Measurements from ENCODE around the gene GJC3. TPM values are rescaled to one million over a fixed set of nuclear protein-coding genes. Genes with fewer than 3 reads are reported as not detected.
A peak's percentile ranks its signal among the peaks of the same experiment; 100 is the strongest.
"Not testable (repeated sequence)": the region's sequence is repeated elsewhere in the genome, so short reads cannot be mapped to it uniquely, and the experiment has no call there.

GJC3 gene
- total RNA-seq = not detected

DNA sequence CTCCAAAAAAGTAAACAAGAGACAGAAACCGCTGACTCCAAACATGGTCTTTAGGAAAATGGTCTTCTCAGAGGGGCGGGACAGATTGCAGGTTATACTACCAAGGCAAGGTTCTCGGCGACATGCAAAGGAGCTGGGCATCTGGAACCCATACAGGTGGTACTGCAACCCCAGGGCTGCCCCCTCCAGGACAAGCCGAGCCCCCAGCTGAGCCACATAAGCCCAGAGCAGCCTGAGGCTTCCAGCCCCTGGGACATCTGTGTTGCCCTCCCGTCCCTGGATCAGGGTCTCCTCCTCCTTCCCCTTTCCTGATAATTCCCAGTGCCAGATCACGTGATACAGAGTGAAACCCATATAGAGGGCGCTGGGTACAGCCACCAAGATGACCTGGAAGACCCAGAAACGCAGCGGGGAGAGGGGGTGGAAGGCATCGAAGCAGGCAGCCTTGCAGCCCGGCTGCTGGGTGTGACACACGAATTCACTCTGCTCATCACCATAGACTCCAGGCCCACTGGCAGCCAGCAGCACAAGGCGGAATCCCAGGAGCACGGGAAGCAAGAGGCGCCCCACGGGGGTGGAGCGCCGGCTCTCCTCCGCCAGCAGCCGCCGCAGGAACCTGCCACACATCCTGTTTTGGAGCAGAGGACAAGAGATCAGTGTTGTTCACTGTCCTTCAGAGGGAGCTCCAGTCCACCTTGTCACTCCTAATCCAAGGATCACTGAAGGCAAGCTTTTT is at the start of gene GJC3:
Gene GJC3, minus strand, starts transcription at position 627 of the 736 bp plus-strand sequence. Its CDS starts 0 bp downstream, at position 627.
- H3K4me1 ChIP-seq = peaks cover 0 to 9% (median 5%) of the 10 kb centered on the region in 4 donors
- DNase-seq = peak; percentile 53
- no peaks in the 10 kb centered on the region for H3K9me3 ChIP-seq
- TF ChIP-seq, protein P1, sequence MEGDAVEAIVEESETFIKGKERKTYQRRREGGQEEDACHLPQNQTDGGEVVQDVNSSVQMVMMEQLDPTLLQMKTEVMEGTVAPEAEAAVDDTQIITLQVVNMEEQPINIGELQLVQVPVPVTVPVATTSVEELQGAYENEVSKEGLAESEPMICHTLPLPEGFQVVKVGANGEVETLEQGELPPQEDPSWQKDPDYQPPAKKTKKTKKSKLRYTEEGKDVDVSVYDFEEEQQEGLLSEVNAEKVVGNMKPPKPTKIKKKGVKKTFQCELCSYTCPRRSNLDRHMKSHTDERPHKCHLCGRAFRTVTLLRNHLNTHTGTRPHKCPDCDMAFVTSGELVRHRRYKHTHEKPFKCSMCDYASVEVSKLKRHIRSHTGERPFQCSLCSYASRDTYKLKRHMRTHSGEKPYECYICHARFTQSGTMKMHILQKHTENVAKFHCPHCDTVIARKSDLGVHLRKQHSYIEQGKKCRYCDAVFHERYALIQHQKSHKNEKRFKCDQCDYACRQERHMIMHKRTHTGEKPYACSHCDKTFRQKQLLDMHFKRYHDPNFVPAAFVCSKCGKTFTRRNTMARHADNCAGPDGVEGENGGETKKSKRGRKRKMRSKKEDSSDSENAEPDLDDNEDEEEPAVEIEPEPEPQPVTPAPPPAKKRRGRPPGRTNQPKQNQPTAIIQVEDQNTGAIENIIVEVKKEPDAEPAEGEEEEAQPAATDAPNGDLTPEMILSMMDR (IDR thresholded peaks at IDR 0.05) = peak in 3 of 5 experiments; percentile 10 to 30 (median 14)
- no peak for TF ChIP-seq POLR2A (IDR thresholded peaks at IDR 0.05)
- peak within 1 kb of the TSS in 1 of 4 donors; percentile 2 for H3K27ac ChIP-seq
- H3K27me3 ChIP-seq = peaks cover 43% of the 10 kb centered on the region
- no peaks in the 10 kb centered on the region for H3K36me3 ChIP-seq
- intact Hi-C loops (cut with DNase I; ENCODE audit: low total_unique reads) = no loop called here
- in situ Hi-C loops (cut with MboI; ENCODE audit: low pct_ligation_motif_present in 1 of 4, low pct_unique_long_range_greater_than_20kb in 1 of 4, low sequenced_read_pairs in 3 of 4) = no loop called here
- peak within 1 kb of the TSS in 2 of 4 donors; percentile 25 to 36 for H3K4me3 ChIP-seq
- WGBS, 2 donors (ENCODE audit: low coverage in 1 of 2) = 17% methylated on average over 22 of the region's 22 CpGs; no CpG with 5 or more reads in 1 of the 2 donors

DNA sequence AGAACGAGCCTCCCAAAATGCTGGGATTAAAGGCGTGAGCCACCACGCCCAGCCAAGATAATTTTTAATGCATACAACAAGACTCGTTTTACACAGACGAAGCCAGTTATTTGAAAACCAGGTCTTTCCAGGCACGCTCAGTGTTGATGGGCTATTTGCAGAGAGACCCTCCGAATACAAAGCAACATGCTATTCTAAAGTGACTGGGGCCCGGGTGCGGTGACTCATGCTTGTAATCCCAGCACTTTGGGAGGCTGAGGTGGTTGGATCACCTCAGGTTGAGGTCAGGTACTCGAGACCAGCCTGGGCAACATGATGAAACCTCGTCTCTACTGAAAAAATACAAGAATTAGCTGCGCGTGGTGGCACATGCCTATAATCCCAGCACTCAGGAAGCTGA is 47.2 kb upstream of the GJC3 start:
- H3K36me3 ChIP-seq = no peaks in the 10 kb centered on the region
- intact Hi-C loops (cut with DNase I; ENCODE audit: low total_unique reads) (no loop called here), in situ Hi-C loops (cut with MboI; ENCODE audit: low pct_ligation_motif_present in 1 of 4, low pct_unique_long_range_greater_than_20kb in 1 of 4, low sequenced_read_pairs in 3 of 4) (no loop called here)
- H3K9me3 ChIP-seq = no peaks in the 10 kb centered on the region
- DNase-seq = no peak
- no peak overlapping the region for H3K4me3 ChIP-seq
- no peaks in the 10 kb centered on the region for H3K4me1 ChIP-seq
- H3K27me3 ChIP-seq = no peaks in the 10 kb centered on the region
- TF ChIP-seq, protein P1 (IDR thresholded peaks at IDR 0.05) = no peak
- 67% methylated on average over 13 of the region's 13 CpGs; no CpG with 5 or more reads in 1 of the 2 donors for WGBS, 2 donors (ENCODE audit: low coverage in 1 of 2)
- no peak overlapping the region for H3K27ac ChIP-seq

DNA sequence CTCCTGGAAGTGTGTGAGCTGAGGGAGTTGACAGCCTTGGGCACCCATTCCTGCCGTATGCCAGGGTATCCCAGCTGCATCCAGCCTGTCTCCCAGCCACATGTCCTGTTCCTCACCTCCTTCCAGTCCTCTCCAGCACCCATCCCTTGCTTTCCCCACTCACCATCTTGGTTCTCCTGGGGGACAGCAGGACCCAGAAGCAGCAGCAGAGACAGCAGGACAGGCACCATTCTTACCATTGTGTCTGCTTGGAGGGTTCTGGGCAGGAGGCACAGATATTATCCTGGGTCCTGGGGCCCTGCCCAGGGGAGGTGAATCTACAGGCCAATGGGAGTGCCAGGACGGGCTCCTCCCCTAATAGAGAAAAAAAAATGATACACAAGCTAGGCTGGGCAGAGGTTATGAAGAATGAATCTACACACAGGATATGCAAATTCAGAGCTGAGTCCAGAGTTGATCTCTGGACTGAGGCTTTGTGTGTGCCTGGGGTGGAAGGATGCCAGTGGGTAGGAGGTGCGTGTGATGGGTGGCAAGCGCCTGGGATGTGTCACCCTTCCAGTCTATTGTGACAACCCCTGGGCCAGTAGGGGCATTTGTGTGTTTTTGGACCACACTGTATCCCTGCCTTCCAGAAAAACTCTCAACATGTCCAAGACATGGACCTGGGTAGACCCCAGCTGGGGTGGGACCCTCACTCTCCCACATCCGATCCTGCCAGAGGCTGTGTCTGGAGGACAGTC is 46.5 kb upstream of the GJC3 start, which contains the start of gene AZGP1:
Gene AZGP1, minus strand, starts transcription at position 250 of the 740 bp plus-strand sequence. Its CDS starts 11 bp downstream, at position 239.
- TF ChIP-seq, protein P1 (IDR thresholded peaks at IDR 0.05) = no peak
- Histone ChIP-seq H3K9me3 (no peaks in the 10 kb centered on the region), H3K27me3 (no peaks in the 10 kb centered on the region), H3K36me3 (no peaks in the 10 kb centered on the region), H3K4me3 (no peak within 1 kb of the TSS), H3K4me1 (no peaks in the 10 kb centered on the region), H3K27ac (no peak within 1 kb of the TSS)
- in situ Hi-C loops (cut with MboI; ENCODE audit: low pct_ligation_motif_present in 1 of 4, low pct_unique_long_range_greater_than_20kb in 1 of 4, low sequenced_read_pairs in 3 of 4) (no loop called here), intact Hi-C loops (cut with DNase I; ENCODE audit: low total_unique reads) (no loop called here)
- 51 to 58% methylated on average over 3 to 5 of the region's 5 CpGs for WGBS, 2 donors (ENCODE audit: low coverage in 1 of 2)
- DNase-seq = peak; percentile 41

DNA sequence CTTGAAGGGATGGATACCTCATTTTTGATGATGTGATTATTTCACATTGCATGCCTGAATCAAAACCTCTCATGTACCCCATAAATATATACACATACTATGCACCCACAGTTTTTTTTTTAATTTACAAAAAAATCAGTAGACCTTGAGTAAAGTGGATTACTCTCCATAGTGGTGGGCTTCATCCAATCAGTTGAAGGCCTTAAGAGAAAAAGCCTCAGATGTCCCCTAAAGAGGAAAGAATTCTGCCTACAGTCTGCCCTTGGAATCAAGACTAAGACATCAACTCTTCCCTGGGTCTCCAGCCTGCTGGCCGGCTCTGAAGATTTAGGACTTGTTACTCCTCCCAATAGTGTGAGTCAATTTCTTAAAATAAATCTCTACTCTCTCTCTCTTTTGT is 45.3 kb upstream of the GJC3 start:
- intact Hi-C loops (cut with DNase I; ENCODE audit: low total_unique reads) = no loop called here
- no peak overlapping the region for H3K27ac ChIP-seq

DNA sequence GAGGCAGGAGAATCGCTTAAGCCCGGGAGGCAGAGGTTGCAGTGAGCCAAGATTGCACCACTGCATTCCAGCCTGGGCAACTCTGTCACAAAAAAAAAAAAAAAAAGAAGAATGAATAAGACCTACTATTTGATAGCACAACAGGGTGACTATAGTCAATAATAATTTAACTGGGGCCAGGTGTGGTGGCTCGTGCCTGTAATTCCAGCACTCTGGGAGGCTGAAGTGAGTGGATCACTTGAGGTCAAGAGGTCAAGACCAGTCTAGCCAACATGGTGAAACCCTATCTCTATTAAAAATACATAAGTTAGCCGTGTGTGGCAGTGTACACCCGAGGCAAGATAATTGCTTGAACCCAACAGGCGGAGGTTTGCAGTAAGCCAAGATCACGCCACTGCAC is 44.4 kb upstream of the GJC3 start:
- DNase-seq; H3K9me3 ChIP-seq; H3K4me3 ChIP-seq; H3K4me1 ChIP-seq; in situ Hi-C loops (cut with MboI; ENCODE audit: low pct_ligation_motif_present in 1 of 4, low pct_unique_long_range_greater_than_20kb in 1 of 4, low sequenced_read_pairs in 3 of 4); H3K36me3 ChIP-seq; H3K27ac ChIP-seq; intact Hi-C loops (cut with DNase I; ENCODE audit: low total_unique reads); H3K27me3 ChIP-seq: not testable (repeated sequence)
- 79 to 90% methylated on average over 2 to 7 of the region's 7 CpGs for WGBS, 2 donors (ENCODE audit: low coverage in 1 of 2)

More for the DNA sequence above, 45.3 kb upstream of the GJC3 start:
- H3K9me3 ChIP-seq = no peaks in the 10 kb centered on the region
- no peak overlapping the region for H3K4me3 ChIP-seq
- no peak for DNase-seq
- no peaks in the 10 kb centered on the region for H3K4me1 ChIP-seq
- in situ Hi-C loops (cut with MboI; ENCODE audit: low pct_ligation_motif_present in 1 of 4, low pct_unique_long_range_greater_than_20kb in 1 of 4, low sequenced_read_pairs in 3 of 4) = no loop called here
- H3K36me3 ChIP-seq = no peaks in the 10 kb centered on the region
- TF ChIP-seq POLR2A (IDR thresholded peaks at IDR 0.05) (no peak), EP300 (IDR thresholded peaks at IDR 0.05; ENCODE audit: low read depth) (no peak), POLR2AphosphoS5 (IDR thresholded peaks at IDR 0.05) (no peak)
- TF ChIP-seq, protein P1 (IDR thresholded peaks at IDR 0.05) = no peak
- WGBS, 2 donors (ENCODE audit: low coverage in 1 of 2) = 70 to 75% methylated on average over 1 of the region's 1 CpG
- H3K27me3 ChIP-seq = no peaks in the 10 kb centered on the region

Measured in transverse colon (tissue), 4 donors.